Mesenchymal stem cell (in vitro differentiated cells and primary cell): ENCODE data around the gene FBXW8.
A peak's percentile ranks its signal among the peaks of the same experiment; 100 is the strongest.

Experiments
- DNase-seq: peaks from one replicate; pipeline ENCODE4 v3.0.0-alpha.2; 2013
- H2AFZ ChIP-seq: one replicate; pipeline ENCODE4 v1.6.1; 2013; ENCODE audit warnings: low read depth, mild to moderate bottlenecking, control low read depth, inconsistent platforms, low read length, moderate library complexity
- H2AK5ac ChIP-seq: 2 replicates; pipeline ENCODE4 v1.6.1; 2013; ENCODE audit warnings: low read length, moderate library complexity, mild to moderate bottlenecking, inconsistent platforms; ENCODE audit not compliant: severe bottlenecking
- H2BK120ac ChIP-seq: one replicate; pipeline ENCODE4 v1.6.1; 2013; ENCODE audit warnings: low read depth, mild to moderate bottlenecking, inconsistent platforms, low read length, moderate library complexity
- H2BK12ac ChIP-seq, 2 experiments: one replicate each; pipeline ENCODE4 v1.6.1; 2013; ENCODE audit warnings: inconsistent platforms in 2 of 2, low read length in 2 of 2, mild to moderate bottlenecking in 2 of 2, moderate library complexity in 2 of 2, control low read depth in 1 of 2
- H2BK15ac ChIP-seq: one replicate; pipeline ENCODE4 v1.6.1; 2013; ENCODE audit warnings: mild to moderate bottlenecking, low read depth, inconsistent platforms; ENCODE audit not compliant: poor library complexity, severe bottlenecking
- H2BK5ac ChIP-seq: 2 replicates; pipeline ENCODE4 v1.6.1; 2013; ENCODE audit warnings: low read depth, mild to moderate bottlenecking, low read length, control low read depth, inconsistent platforms; ENCODE audit not compliant: poor library complexity, severe bottlenecking
- H3K14ac ChIP-seq, 2 experiments: one replicate each; pipeline ENCODE4 v1.6.1; 2013; ENCODE audit warnings: inconsistent platforms in 2 of 2, low read length in 2 of 2, control low read depth in 1 of 2, mild to moderate bottlenecking in 1 of 2, moderate library complexity in 1 of 2
- H3K18ac ChIP-seq, 2 experiments: one replicate each; pipeline ENCODE4 v1.6.1; 2013; ENCODE audit warnings: inconsistent platforms in 2 of 2, low read length in 2 of 2, control low read depth in 1 of 2, low read depth in 1 of 2, mild to moderate bottlenecking in 1 of 2
- H3K23ac ChIP-seq, 2 experiments: one replicate each; pipeline ENCODE4 v1.6.1; 2013; ENCODE audit warnings: inconsistent platforms in 2 of 2, low read length in 2 of 2, mild to moderate bottlenecking in 2 of 2, moderate library complexity in 2 of 2, control low read depth in 1 of 2
- H3K27ac ChIP-seq: 2 replicates; pipeline ENCODE4 v1.5.1; 2013; ENCODE audit warnings: mild to moderate bottlenecking, moderate library complexity, low read length, control low read depth, inconsistent platforms; ENCODE audit not compliant: poor library complexity, severe bottlenecking
- H3K27me3 ChIP-seq, 2 experiments: 2 replicates each; pipeline versions ENCODE4 v1.6.1 to v1.7.0; 2013; ENCODE audit warnings: low read length in 2 of 2, mild to moderate bottlenecking in 2 of 2, moderate library complexity in 2 of 2, control low read depth in 1 of 2, inconsistent platforms in 1 of 2; ENCODE audit not compliant: control insufficient read depth in 1 of 2, insufficient read depth in 1 of 2
- H3K36me3 ChIP-seq, 2 experiments: 2 replicates each; pipeline versions ENCODE4 v1.6.1 to v1.7.0; 2013; ENCODE audit warnings: low read length in 2 of 2, control low read depth in 1 of 2, inconsistent platforms in 1 of 2, low read depth in 1 of 2, mild to moderate bottlenecking in 1 of 2; ENCODE audit not compliant: insufficient read depth in 2 of 2, control insufficient read depth in 1 of 2
- H3K4ac ChIP-seq, 2 experiments: one replicate each; pipeline ENCODE4 v1.6.1; 2013; ENCODE audit warnings: inconsistent platforms in 2 of 2, low read length in 2 of 2, mild to moderate bottlenecking in 2 of 2, moderate library complexity in 2 of 2, control low read depth in 1 of 2, low read depth in 1 of 2
- H3K4me1 ChIP-seq: 2 replicates; pipeline ENCODE4 v1.6.1; 2013; ENCODE audit warnings: low read depth, low read length, control low read depth; ENCODE audit not compliant: control insufficient read depth, insufficient read depth
- H3K4me2 ChIP-seq: 2 replicates; pipeline ENCODE4 v1.6.1; 2013; ENCODE audit warnings: low read length, mild to moderate bottlenecking, inconsistent platforms; ENCODE audit not compliant: poor library complexity, severe bottlenecking
- H3K4me3 ChIP-seq, 2 experiments: 2 replicates each; pipeline versions ENCODE4 v1.5.1 to v1.7.0; 2013; ENCODE audit warnings: low read length in 2 of 2, mild to moderate bottlenecking in 2 of 2, control low read depth in 1 of 2, low read depth in 1 of 2; ENCODE audit not compliant: insufficient read depth in 1 of 2
- H3K79me1 ChIP-seq: replicated peaks from 2 replicates; pipeline ENCODE4 v1.6.1; 2013; ENCODE audit warnings: mild to moderate bottlenecking, control low read depth, low read length, inconsistent platforms; ENCODE audit not compliant: poor library complexity, severe bottlenecking
- H3K9ac ChIP-seq: 2 replicates; pipeline ENCODE4 v1.7.0; 2013; ENCODE audit warnings: mild to moderate bottlenecking, low read length, moderate library complexity
- H3K9me3 ChIP-seq: 2 replicates; pipeline ENCODE4 v1.7.0; 2013; ENCODE audit warnings: mild to moderate bottlenecking, low read length; ENCODE audit not compliant: control insufficient read depth
- H4K8ac ChIP-seq: one replicate; pipeline ENCODE4 v1.6.1; 2013; ENCODE audit warnings: inconsistent platforms, mild to moderate bottlenecking, low read length, moderate library complexity
- H4K91ac ChIP-seq: one replicate; pipeline ENCODE4 v1.6.1; 2013; ENCODE audit warnings: mild to moderate bottlenecking, low read length, inconsistent platforms
- WGBS: methylation state at CpG from one replicate; pipeline ENCODE4 v1.1.7; 2013; ENCODE audit warnings: mixed read lengths; 5-methylcytosine and 5-hydroxymethylcytosine counted together

FBXW8 gene

GRCh38 chr12:117036547-117036946 is 125.8 kb downstream of the FBXW8 start:
- DNase-seq, result no peak
- Histone ChIP-seq H3K4me2 (no peak overlapping the region), H2BK12ac (peak overlapping the region in 1 of 2 experiments; percentile 4), H3K36me3 (peaks cover 0 to 12% of the 10 kb centered on the region in 2 experiments), H3K27me3 (peaks cover 10 to 64% of the 10 kb centered on the region in 2 experiments), H3K4me3 (no peak overlapping the region), H3K27ac (no peak overlapping the region), H4K8ac (no peak overlapping the region), H3K4me1 (peaks cover 3% of the 10 kb centered on the region), H2BK5ac (no peak overlapping the region), H3K9ac (no peak overlapping the region), H2BK15ac (no peak overlapping the region), H2AK5ac (no peak overlapping the region), H3K9me3 (no peaks in the 10 kb centered on the region), H2BK120ac (no peak overlapping the region), H3K4ac (no peak overlapping the region), H4K91ac (no peak overlapping the region), H3K23ac (peak overlapping the region in 1 of 2 experiments; percentile 56), H2AFZ (no peak overlapping the region), H3K14ac (no peak overlapping the region), H3K18ac (no peak overlapping the region), H3K79me1 (no peaks in the 10 kb centered on the region)
- 86% methylated on average over 13 of the region's 13 CpGs for WGBS

- Histone ChIP-seq H2BK12ac (no peak overlapping the region), H2BK15ac (no peak overlapping the region), H2BK120ac (no peak overlapping the region), H2AK5ac (no peak overlapping the region), H3K9me3 (no peaks in the 10 kb centered on the region), H3K4me1 (peaks cover 5% of the 10 kb centered on the region), H3K4me2 (no peak overlapping the region), H3K18ac (no peak overlapping the region), H3K9ac (no peak overlapping the region), H3K14ac (no peak overlapping the region), H4K8ac (no peak overlapping the region), H3K79me1 (no peaks in the 10 kb centered on the region), H3K27ac (no peak overlapping the region), H3K36me3 (peaks cover 0 to 7% of the 10 kb centered on the region in 2 experiments), H3K27me3 (peaks cover 10 to 63% of the 10 kb centered on the region in 2 experiments), H3K23ac (no peak overlapping the region), H3K4me3 (no peak overlapping the region), H2AFZ (no peak overlapping the region), H2BK5ac (no peak overlapping the region), H3K4ac (peak overlapping the region in 1 of 2 experiments; percentile 41), H4K91ac (no peak overlapping the region)
- 85% methylated on average over 21 of the region's 22 CpGs for WGBS
- no peak for DNase-seq
Observed at GRCh38 chr12:117037289-117038022, 126.7 kb downstream of the FBXW8 start.

- H2BK120ac ChIP-seq, result no peak overlapping the region
- H3K27ac ChIP-seq, result no peak overlapping the region
- no peaks in the 10 kb centered on the region for H3K36me3 ChIP-seq
- no peak overlapping the region for H2BK5ac ChIP-seq
- no peak overlapping the region for H4K91ac ChIP-seq
- no peaks in the 10 kb centered on the region for H3K79me1 ChIP-seq
- H3K9me3 ChIP-seq, result no peaks in the 10 kb centered on the region
- no peak overlapping the region for H2BK15ac ChIP-seq
- H3K4me2 ChIP-seq, result no peak overlapping the region
- no peak overlapping the region for H3K23ac ChIP-seq
- no peak overlapping the region for H2AK5ac ChIP-seq
- no peak overlapping the region for H3K18ac ChIP-seq
- H3K4me1 ChIP-seq, result peaks cover 5% of the 10 kb centered on the region
- 92% methylated on average over 15 of the region's 15 CpGs for WGBS
- no peak overlapping the region for H2BK12ac ChIP-seq
- H3K4me3 ChIP-seq, result no peak overlapping the region
- peaks cover 15 to 57% of the 10 kb centered on the region in 2 experiments for H3K27me3 ChIP-seq
- peak overlapping the region in 1 of 2 experiments; percentile 41 for H3K4ac ChIP-seq
- H3K9ac ChIP-seq, result no peak overlapping the region
- H4K8ac ChIP-seq, result no peak overlapping the region
- H3K14ac ChIP-seq, result no peak overlapping the region
- no peak overlapping the region for H2AFZ ChIP-seq
- DNase-seq, result no peak
Observed at GRCh38 chr12:117038023-117038680, 127.4 kb downstream of the FBXW8 start.

- WGBS, result 97% methylated on average over 24 of the region's 24 CpGs
- no peak overlapping the region for H3K27ac ChIP-seq
- H2BK120ac ChIP-seq, result no peak overlapping the region
- no peak overlapping the region for H4K91ac ChIP-seq
- H3K14ac ChIP-seq, result no peak overlapping the region
- no peak overlapping the region for H2AK5ac ChIP-seq
- H2BK15ac ChIP-seq, result no peak overlapping the region
- H3K18ac ChIP-seq, result no peak overlapping the region
- H2AFZ ChIP-seq, result no peak overlapping the region
- H3K4ac ChIP-seq, result no peak overlapping the region
- no peak overlapping the region for H3K4me3 ChIP-seq
- no peak for DNase-seq
- H3K4me2 ChIP-seq, result no peak overlapping the region
- H4K8ac ChIP-seq, result peak overlapping the region; percentile 5
- H2BK12ac ChIP-seq, result no peak overlapping the region
- H3K27me3 ChIP-seq, result peaks cover 16 to 50% of the 10 kb centered on the region in 2 experiments
- no peaks in the 10 kb centered on the region for H3K9me3 ChIP-seq
- no peaks in the 10 kb centered on the region for H3K36me3 ChIP-seq
- no peak overlapping the region for H3K23ac ChIP-seq
- H3K4me1 ChIP-seq, result peaks cover 5% of the 10 kb centered on the region
- no peaks in the 10 kb centered on the region for H3K79me1 ChIP-seq
- no peak overlapping the region for H2BK5ac ChIP-seq
- H3K9ac ChIP-seq, result no peak overlapping the region
Observed at GRCh38 chr12:117038919-117039318, 128.2 kb downstream of the FBXW8 start.
